ENCODE results near the gene ACBD6. TPM values are rescaled to one million over a fixed set of nuclear protein-coding genes. Genes with fewer than 3 reads are reported as not detected.

ACBD6 gene
- total and polyA plus RNA-seq, 2 of the 4 experiments (the other 2 are of a cell fraction): 52.5 to 59.1 TPM

- Histone ChIP-seq H3K4ac (ENCODE audit: low read depth, low read length) (no peak overlapping the region), H4K8ac (ENCODE audit: low read depth in 2 of 2, low read length in 2 of 2) (no peak overlapping the region), H3K9ac (ENCODE audit: low read depth, low read length) (no peak overlapping the region), H3K18ac (ENCODE audit: low read depth, low read length) (no peak overlapping the region), H3K4me3 (ENCODE audit: insufficient read depth, low read depth, low read length) (no peak overlapping the region), H2BK20ac (ENCODE audit: low read depth, low read length) (no peak overlapping the region), H3K36me3 (ENCODE audit: control insufficient read depth, insufficient read depth, low read length) (no peaks in the 10 kb centered on the region), H3K14ac (replicated peaks; ENCODE audit: low read depth, low read length) (no peak overlapping the region), H3K23ac (ENCODE audit: low read depth, low read length) (no peak overlapping the region; the same call in 1 of the 2 replicates), H3K79me1 (ENCODE audit: low read depth in 1 of 2, low read length in 2 of 2) (no peaks in the 10 kb centered on the region), H2BK15ac (ENCODE audit: low read depth, low read length) (no peak overlapping the region), H3K27me3 (ENCODE audit: control insufficient read depth, insufficient read depth, low read length) (peaks cover 31% of the 10 kb centered on the region), H2AK5ac (ENCODE audit: low read depth, low read length) (no peak overlapping the region), H4K91ac (ENCODE audit: insufficient read depth, low read depth, low read length) (no peak overlapping the region), H3K27ac (ENCODE audit: insufficient read depth, low read length) (no peak overlapping the region), H2BK5ac (ENCODE audit: low read depth, low read length, poor library complexity, severe bottlenecking) (no peak overlapping the region), H2AFZ (replicated peaks; ENCODE audit: low read length, poor library complexity) (no peak overlapping the region), H2AK9ac (replicated peaks; ENCODE audit: low read depth, low read length, poor library complexity) (no peak overlapping the region), H3K9me3 (ENCODE audit: control insufficient read depth, insufficient read depth, low read length) (no peaks in the 10 kb centered on the region), H4K20me1 (ENCODE audit: insufficient read depth, low read length) (no peaks in the 10 kb centered on the region), H3K9me1 (ENCODE audit: insufficient read depth, low read length) (peaks cover 3% of the 10 kb centered on the region; the same call in 1 of the 2 replicates), H2BK120ac (ENCODE audit: low read depth, low read length) (no peak overlapping the region), H4K5ac (ENCODE audit: low read depth, low read length) (no peak overlapping the region), H3K4me1 (ENCODE audit: control insufficient read depth, insufficient read depth, low read length) (0 out of 2 replicates have a peak, but pooled peaks cover 2% of the 10 kb centered on the region), H3K56ac (ENCODE audit: extremely low read depth, insufficient read depth, low read length) (no peak overlapping the region), H3K4me2 (ENCODE audit: low read depth, low read length) (no peak overlapping the region)
- intact Hi-C loops (cut with micrococcal nuclease) (no loop called here), in situ Hi-C loops (cut with MboI; ENCODE audit: low sequenced_read_pairs) (loop anchor here (25.0 kb wide), 1 partner anchor 901 kb away; no protein-coding TSS in a partner anchor), dilution Hi-C loops (cut with HindIII; ENCODE audit: low sequenced_read_pairs, unreplicated experiment) (no loop called here)
- ChIA-PET POLR2A (ENCODE audit: unreplicated experiment) (no interaction called here), CTCF (interaction anchor here (0.5 to 2.6 kb wide), 3 partner anchors 8 to 27 kb away, joined by 3 to 9 read pairs (median 7); no protein-coding TSS in a partner anchor)
- WGBS, 2 experiments (ENCODE audit: extremely low coverage in 2 of 2, insufficient read length in 1 of 2): 61% methylated on average over 3 of the region's 7 CpGs; no CpG with 5 or more reads in 1 of the 2 experiments
- no TSS peak for BruUV-seq (replicated peaks)
- DNase-seq: no peak
- no peak for ATAC-seq (ENCODE audit: low read depth)
- TF ChIP-seq BHLHE40 (IDR thresholded peaks at IDR 0.05; ENCODE audit: low read depth, low read length) (no peak), ELK1 (IDR thresholded peaks at IDR 0.05; ENCODE audit: borderline replicate concordance, low read depth, low read length) (no peak), POLR2A (IDR thresholded peaks at IDR 0.05; ENCODE audit: low read depth, low read length) (no peak), CTCF (conservative IDR thresholded peaks at IDR 0.05; ENCODE audit: low read depth, low read length) (no peak), MAZ (IDR thresholded peaks at IDR 0.05; ENCODE audit: borderline replicate concordance, low read depth, low read length) (no peak), RCOR1 (IDR thresholded peaks at IDR 0.05; ENCODE audit: insufficient replicate concordance, low read length) (no peak), RAD21 (IDR thresholded peaks at IDR 0.05; ENCODE audit: low read length) (no peak), RFX5 (IDR thresholded peaks at IDR 0.05; ENCODE audit: low read depth, low read length) (no peak), USF2 (IDR thresholded peaks at IDR 0.05; ENCODE audit: low read depth, low read length) (no peak), CHD1 (IDR thresholded peaks at IDR 0.05; ENCODE audit: low read depth, low read length) (no peak)
These were observed 240.7 kb downstream of the ACBD6 start for GRCh38 chr1:180261524-180262155.
